Coronary artery (tissue), 2 donors: ENCODE data around the gene PYROXD2.
"Not testable (repeated sequence)": the region's sequence is repeated elsewhere in the genome, so short reads cannot be mapped to it uniquely, and the experiment has no call there.

Experiments used
- DNase-seq: peaks from one replicate; pipeline ENCODE4 v3.0.0-alpha.2; 2017; ENCODE audit warnings: low spot score
- H3K27ac ChIP-seq, 2 donors: fragments of 200-600 bp; sonication (generic); one replicate each; pipeline ENCODE4 v1.5.1; 2016 to 2019
- H3K4me3 ChIP-seq: fragments of 200-600 bp; sonication (generic); 2 replicates; pipeline ENCODE4 v1.5.1; 2016; ENCODE audit warnings: mild to moderate bottlenecking, moderate library complexity
- CTCF ChIP-seq: fragments of 200-600 bp; sonication (generic); IDR thresholded peaks from one replicate; pipeline ENCODE4 v1.5.1; 2019; ENCODE audit warnings: antibody characterized with exemption

The PYROXD2 gene

GRCh38 chr10:98391065-98391464 is 23.9 kb downstream of the PYROXD2 start:
- Histone ChIP-seq H3K27ac (no peak overlapping the region), H3K4me3 (no peak overlapping the region)
- no peak for TF ChIP-seq CTCF
- no peak for DNase-seq

GRCh38 chr10:98390406-98390805 is 24.6 kb downstream of the PYROXD2 start:
- H3K27ac ChIP-seq, result no peak overlapping the region
- H3K4me3 ChIP-seq, result no peak overlapping the region
- TF ChIP-seq CTCF, result no peak
- DNase-seq, result no peak

DNA sequence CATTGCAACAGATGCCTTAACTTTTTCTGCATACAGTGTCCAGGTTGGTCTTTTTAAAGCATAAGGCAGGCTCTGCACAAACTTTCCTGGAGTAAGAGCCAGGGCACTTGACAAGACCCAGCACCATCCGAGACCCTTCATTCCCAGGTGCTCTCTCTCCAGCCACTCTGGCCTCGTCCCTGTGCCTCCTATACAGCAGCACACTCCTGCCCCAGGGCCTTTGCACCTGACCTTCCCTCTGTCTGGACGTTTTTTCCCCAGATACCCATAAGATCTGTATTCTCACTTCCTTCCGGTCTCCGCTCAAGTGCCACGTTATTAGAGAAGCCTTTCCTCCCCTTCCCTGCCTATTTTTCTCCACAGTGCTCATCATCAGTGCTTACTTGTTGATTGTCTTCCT is 25.6 kb downstream of the PYROXD2 start:
- no peak overlapping the region for H3K27ac ChIP-seq
- DNase-seq, result no peak
- no peak overlapping the region for H3K4me3 ChIP-seq
- no peak for TF ChIP-seq CTCF

GRCh38 chr10:98388101-98388655 is 26.8 kb downstream of the PYROXD2 start:
- TF ChIP-seq CTCF, result no peak
- DNase-seq, result no peak
- no peak overlapping the region for H3K27ac ChIP-seq
- no peak overlapping the region for H3K4me3 ChIP-seq

DNA sequence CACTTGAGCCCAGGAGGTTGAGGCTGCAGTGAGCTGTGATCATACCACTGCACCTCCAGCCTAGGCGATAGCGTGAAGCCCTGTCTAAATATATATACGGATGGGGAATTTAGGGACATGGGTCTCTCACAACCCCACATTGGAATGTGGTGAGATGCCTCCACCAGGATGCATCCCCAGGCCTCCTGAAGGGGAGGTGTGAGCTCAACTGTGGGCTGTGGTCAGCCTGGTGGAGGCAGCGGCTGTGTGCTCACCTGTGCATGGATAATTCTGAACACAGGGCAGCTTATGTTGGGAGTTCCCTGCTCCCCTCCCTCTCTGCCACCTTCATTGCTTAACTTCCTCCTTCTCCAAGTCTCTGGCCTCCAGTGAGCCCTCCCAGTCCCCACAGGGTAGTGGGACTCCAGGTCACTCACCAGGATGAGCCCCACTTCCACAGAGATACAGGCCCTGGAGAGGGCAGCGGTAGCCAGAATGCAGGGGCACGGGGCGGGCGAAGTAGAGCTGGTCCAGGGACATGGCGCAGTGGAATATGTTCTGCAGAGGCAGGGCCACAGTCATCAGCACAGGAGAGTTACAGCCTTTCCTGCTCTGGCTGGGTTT is 30.4 kb downstream of the PYROXD2 start:
- no peak for TF ChIP-seq CTCF
- no peak for DNase-seq
- no peak overlapping the region for H3K27ac ChIP-seq
- no peak overlapping the region for H3K4me3 ChIP-seq

DNA sequence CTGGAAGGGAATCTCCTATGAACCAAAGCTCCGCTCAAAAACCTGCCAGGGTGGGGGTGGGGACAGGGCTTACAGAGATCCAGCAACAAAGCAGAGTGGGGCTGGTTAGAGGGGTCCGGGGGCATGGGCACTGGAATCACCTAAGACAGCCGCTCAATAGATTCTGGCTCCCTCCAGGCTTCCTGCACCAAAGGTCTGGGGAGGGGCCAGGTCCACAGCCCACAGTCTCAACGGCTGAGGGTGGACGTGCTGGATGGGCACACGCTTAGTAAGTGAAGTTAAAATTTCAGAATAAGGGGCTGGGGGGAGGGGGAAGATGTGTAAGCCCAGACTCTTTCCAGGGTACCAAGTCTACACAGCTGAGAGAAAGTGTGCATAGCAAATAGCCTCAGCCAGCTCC is 31.1 kb downstream of the PYROXD2 start:
- DNase-seq, result no peak
- no peak for TF ChIP-seq CTCF
- no peak overlapping the region for H3K27ac ChIP-seq
- no peak overlapping the region for H3K4me3 ChIP-seq

- not testable (repeated sequence) for H3K4me3 ChIP-seq, H3K27ac ChIP-seq, DNase-seq
These were observed 31.8 kb downstream of the PYROXD2 start for GRCh38 chr10:98383134-98383667.
